ENCODE data around the gene PAFAH1B2.

GRCh38 chr11:117146521-117146920 is 2.4 kb downstream of the PAFAH1B2 start:
- TF ChIP-seq POLR2AphosphoS5 (IDR thresholded peaks at IDR 0.05) (no peak), CTCF (IDR thresholded peaks at IDR 0.05) (no peak)

Data from breast epithelium (tissue), 3 donors.